ENCODE results near the gene CCL4L2.
"Not testable (repeated sequence)": the region's sequence is repeated elsewhere in the genome, so short reads cannot be mapped to it uniquely, and the experiment has no call there.

CCL4L2 gene

DNA sequence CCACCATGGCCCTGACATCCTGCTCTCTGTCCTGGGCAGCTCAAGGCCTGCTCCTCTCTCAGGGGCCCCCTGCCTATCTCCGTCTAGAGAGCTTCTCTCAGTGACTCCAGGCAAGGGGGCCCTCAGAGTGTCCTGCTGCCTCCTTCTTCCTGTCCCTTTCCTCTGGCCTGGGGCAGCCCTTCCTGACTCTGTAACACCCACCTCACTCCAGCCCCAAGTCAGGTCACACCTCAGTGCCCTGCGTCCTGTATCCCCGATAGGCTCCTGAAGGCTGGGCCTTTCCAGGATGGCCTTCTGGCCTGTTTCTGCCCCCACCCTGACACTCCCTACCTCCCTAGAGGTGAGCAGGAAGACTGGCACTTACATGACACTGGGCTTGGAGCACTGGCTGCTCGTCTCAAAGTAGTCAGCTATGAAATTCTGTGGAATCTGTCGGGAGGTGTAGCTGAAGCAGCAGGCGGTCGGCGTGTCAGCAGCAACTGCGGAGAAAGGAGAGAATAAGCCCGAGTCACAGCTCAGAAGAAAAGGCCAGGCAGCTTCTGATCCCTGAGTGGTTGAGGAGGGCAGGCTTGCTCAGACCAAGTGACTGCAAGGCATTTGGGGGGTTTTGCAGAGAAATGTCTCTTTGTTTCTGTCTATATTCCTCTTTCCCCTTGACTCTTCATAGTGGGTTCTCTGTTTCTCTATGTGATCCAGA, 15.3 kb upstream of the CCL4L2 start:
- DNase-seq, result no peak

DNA sequence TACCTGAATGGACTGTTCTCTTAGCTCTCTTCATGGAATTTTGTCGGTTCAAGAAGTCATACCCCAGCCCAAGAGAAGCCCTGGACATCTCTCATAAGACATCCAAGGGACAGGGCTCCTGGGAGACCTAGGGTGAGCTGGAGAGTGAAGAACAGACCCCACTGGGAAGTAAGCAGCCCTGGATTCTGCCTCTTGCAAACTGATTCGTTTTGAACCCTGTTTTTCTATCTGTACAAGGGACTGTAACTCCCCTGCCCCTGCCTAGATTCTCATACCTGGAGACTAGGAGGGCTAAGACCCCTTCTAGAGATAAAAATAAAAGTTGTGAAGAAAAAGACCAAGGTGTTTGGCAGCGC, 14.8 kb upstream of the CCL4L2 start:
- DNase-seq, result no peak

DNA sequence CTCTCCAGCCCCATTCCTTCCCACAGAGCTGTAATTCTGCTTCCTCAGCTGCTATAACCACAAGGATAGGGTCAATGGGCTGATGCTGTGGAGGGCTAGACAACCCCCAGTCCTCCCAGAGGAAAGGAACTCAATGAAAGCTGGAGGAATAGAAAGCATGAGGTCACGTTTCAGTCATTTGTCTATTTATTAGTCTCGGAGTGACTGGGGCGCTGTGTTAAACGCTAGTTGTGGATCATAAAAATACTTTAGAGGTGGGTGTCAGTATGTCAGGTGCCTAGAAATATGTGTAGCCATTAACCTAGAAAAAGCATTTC, 13.5 kb upstream of the CCL4L2 start:
- DNase-seq, result no peak

DNA sequence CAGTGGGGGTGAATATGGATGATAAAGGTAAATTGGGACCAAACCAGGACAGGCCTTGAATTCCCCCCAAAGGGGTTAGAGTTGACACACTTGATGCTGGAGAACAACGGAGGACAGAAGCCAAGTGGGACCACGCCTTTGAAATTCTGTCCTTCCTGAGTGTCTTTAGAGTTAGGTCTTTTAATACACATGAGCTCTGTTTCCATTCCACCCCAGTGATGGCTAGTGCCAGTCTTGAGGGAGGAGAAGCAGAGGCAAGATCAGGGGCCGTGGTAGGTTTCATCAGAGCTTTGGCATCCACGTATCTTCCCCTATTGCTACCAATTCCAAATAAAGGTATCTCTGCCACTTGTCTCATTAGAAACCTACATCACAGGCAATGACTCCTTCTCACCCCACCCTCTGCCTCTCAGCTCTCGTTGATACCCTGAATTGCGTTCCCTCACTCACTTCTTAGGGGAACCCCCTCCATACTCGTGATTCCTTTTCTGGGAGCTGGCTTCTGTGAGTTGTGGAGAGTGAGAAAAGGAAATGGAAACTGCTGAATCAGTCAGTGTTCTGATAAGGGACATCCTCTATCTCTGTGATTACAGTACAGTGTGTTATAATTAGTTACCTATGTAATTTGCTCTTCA, 11.9 kb upstream of the CCL4L2 start:
- DNase-seq, result no peak

DNA sequence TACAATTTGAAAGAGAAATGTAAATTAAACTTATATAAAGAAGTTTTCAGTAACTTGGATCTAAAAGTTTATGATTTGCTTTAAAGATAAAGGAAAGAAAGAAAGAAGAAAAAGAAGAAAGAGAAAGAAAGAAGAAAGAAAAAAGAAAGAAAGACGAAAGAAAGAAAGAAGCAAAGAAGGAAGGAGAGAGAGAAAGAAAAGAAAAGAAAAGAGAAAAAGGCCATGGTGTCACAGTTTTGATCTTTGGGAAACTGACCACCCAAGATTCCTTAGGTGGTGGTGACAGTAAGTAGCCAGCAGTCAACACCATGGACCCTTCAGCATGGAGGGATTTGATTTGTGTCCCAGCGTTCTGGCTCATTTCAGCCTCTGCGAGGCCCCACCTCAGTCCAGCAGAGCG, 9.8 kb upstream of the CCL4L2 start:
- DNase-seq, result not testable (repeated sequence)

DNA sequence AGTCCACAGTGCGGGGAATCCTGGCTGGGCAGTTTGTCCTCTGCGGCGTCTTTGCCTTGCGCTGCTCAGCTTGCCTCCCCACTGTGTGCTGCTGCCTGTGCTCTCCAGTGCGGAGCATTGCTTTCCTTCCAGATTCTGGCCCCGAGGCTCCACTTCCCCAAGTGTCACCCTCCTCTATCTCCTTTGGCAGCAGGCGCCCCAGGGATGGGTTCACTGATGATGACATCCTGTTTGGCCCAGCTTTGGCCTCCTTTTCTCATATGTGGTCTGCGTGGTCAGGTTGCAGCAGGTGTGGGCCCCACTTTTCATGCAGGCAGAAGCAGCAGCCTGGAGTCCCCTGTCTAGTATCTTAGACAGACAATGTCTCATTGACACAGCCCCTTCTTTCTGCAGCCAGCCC, 9.4 kb upstream of the CCL4L2 start:
- DNase-seq, result not testable (repeated sequence)

DNA sequence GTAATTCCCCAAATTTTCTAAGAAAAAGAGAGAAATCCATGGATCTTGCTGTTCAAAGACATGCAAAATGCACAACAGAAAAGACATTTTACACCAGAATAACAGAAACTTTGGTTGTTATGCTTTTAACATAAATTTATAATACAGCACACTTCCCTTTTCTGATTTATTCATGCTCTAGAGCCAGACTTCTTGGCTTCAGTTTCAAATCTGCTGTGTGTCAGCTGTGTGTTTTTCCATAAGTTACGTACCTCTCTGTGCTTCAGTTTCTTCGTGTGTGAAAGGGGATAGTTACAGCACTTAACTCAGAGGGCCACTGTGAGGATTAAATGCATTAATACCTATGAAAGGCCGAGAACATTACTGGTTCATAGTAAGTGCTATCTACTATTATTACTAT, 7.5 kb upstream of the CCL4L2 start:
- DNase-seq, result no peak

DNA sequence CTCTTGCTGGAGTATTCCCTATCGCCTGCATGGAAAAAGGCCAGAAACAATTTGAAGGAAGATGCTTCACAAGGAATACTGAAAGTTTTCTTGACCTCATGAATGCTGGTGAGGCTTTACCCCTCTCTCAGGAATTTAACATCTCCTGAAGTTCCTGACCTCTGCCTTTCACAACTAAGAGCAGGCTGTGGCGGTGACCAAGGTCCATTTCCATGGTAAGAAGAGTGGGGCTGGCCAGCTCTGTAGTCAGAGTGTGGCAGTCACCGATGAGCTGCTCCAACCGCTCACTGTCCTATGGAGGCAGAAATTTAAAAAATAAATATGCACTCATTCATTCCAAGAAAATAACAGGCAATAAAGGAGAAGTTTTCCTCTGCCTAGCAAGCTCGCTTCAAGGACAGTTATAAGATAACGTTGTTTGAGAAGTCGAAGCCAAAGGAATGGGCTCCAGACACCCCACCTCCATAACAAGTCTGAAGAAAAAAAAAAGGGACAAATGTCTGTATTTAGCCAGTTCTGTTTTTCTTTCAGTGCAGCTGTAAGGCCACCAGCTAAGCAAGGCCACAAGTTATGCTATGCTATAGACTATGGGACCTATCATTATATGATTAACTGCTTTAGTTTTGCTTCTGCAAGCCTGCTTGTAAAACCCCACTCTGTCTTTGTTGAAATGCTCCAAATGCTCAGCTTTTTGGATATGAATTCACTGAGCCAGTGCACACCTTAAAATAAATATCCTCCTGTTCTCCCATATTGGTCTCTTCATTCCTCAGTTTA, 6.0 kb upstream of the CCL4L2 start:
- no peak for DNase-seq

DNA sequence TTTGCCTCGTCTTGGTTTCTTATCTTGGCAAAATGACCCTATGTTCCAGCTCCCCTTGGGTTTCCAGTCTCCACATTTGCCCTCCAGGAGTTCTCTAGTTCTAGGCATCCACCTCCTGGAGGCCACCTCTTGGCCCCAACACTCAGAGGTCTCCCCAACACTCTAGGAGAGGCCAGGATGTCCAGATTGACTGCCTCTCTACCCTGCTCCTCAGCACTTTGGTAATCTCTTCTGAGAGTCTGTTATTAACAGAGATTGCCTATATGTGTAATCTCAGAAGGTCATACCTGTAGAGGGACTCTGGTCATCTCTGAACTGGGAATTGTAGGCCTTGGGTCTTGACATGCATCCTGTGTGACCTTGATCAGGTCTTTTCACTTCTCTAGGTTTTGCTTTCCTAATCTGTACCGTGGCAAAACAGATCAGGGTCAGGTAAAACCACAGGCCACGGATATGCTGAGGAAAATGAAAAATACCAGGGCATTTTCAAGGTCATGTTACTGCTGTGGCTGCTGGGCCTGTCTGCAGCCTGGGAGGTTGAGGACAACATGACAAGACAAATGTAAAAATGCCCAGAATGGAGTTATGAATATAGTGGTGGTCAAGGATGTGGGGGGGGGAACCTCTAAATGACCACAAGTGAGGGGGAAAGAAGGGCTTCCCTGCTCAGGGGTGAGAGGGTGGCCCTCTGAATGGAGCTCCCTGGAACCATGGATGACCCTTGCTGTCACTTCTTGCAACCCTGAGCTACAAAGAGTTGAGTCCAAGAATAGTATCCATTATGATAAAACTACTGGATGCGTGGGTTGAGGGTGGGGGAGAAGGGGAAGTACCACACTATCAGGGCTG, 5.0 kb upstream of the CCL4L2 start:
- DNase-seq, result no peak

DNA sequence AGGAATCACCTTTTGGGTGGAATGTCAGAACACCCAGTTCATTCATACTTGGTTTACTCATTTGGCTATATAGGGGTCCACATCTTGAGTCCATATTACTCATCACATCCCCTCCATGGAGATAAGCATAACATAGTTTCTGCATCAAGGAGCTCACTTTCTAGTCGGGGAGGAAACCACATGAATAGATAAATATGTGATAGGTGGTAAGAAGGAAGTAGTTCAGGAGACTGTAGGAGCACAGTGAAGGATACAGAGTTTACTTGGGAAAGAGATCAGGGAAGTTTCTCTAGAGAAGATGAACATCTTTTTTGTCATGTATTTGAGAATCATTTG, 4.4 kb upstream of the CCL4L2 start:
- DNase-seq, result not testable (repeated sequence)

DNA sequence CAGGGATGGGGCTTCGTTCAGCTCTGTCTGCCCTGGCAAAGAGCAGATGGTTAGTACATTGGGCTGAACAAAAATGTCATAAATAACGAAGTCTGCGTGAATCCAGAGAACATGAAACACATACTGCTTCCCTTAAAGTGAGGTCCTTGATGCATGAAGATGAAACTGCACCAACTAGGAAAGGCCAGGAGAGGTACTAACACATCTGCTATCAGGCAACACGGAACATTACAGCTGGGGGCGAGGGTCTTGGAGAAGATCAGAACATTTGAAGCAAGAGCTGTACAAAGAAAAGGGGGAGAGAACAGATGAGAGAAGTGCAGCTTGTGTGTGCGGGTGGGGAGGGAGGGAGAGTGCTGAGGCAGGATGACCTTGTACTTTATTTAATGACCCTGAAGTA, 3.5 kb upstream of the CCL4L2 start:
- not testable (repeated sequence) for DNase-seq

DNA sequence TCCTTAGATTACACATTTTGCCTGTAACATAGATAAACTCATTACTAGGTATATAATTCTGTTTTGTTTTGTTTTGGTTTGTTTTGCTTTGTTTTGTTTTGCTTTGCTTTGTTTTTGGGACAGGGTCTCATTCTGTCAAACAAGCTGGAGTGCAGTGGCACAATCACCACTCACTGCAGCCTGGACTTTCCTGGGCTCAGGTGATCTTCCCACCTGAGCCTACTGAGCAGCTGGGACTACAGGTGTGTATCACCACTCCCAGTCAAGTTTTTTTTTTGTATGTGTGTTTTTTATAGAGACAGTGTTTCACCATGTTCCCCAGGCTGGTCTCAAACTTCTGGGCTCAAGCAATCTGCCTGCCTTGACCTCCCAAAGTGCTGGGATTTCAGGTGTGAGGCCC, 1.3 kb upstream of the CCL4L2 start:
- DNase-seq, result no peak

DNA sequence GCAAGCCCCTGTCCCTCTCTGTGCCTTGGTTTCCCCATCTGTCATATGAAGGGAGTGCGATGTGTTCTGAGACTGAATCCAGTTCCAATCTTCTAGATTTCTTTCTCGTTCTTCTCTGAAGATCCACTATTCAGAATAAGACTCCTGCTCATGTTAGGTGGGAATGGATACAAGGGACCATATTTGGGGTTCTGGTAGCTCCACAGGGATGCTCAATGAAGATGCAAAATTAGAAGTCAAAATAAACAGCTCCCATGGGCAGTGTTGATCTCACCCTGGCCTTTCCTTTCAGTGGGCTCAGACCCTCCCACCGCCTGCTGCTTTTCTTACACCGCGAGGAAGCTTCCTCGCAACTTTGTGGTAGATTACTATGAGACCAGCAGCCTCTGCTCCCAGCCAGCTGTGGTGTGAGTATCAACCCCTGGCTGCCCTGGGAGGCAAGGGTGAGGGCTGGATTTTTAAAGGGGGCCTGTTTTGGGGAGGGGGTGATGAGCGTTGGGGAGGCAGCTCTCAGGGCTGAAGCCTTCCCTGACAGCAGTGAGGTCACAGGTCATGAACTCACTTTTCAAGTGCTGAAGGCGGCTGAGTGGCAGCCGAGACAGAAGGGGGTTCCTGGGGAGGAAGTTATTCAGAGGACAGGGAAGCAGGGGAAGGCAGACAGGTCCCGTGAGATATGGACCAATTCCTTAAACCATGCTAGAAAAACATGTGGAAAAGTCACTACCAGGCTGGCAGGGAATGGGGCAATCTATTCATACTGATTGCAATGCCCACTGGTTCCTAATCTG, 815 bp downstream of the CCL4L2 start:
- DNase-seq, result not testable (repeated sequence)

DNA sequence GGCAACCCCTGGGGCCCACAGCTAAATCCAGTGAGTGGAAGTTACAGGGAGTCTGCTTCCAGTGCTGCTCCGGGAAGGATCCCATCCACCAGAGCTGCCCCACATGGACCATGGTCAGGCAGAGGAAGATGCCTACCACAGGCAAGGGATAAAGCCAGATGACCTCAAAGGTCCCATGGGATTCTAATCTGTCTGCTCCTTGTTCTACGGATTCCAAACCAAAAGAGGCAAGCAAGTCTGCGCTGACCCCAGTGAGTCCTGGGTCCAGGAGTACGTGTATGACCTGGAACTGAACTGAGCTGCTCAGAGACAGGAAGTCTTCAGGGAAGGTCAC, 1.4 kb downstream of the CCL4L2 start:
- no peak for DNase-seq

DNA sequence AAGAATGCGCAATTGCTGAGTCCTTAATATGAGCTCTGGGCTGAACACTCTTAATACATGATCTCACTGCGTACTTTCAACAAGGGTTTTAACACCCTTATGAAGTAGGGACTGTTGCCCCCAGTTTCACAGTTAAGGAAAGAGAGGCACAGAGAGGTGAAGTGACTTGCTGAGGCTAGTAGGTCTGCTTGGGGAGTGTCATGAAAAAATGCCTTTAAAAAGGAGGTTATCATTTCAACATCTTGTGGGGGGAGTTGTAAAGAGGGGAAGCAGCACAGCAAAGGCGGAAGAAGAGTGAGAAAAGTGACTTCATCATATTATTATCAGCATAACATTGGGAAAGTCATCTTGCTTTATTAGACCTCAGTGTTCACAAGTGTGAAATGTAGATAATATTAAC, 2.1 kb downstream of the CCL4L2 start:
- DNase-seq, result no peak

DNA sequence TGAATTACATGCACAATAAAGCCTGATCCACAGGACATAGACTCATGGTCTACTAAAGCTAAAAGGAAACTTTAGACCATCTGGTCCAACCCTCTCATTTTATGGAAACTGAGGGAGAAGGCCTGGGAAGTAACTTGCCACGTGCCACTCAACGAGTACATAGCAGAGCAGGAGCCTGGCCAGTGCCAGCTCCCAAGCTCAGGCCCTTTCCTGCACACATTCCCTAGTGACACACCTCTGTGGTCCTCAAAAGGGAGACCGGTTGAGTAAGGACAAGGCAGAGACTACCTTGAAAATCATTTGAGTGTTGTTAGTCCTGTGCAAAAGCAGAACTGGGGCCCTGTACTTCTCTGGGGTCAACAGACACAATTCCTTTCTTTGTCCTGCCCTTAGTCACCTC, 2.8 kb downstream of the CCL4L2 start:
- no peak for DNase-seq

DNA sequence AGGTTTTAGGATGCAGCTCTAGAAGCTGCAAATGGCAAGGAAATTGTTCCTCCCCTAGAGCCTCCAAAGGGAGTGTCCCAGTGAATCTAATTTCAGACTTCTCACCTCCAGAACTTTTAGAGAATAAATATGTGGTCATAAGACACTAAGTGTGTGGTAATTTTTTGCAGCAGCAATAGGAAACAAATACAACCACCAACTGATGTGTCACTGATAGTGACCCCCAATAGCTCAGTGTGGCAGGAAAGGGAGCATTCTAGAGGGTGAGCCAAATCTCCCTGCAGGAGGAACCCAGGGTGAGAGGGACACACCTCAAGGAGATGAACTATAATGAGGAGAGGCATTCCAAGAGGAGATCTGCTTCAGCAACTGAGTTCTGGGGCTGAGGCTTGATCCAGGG, 4.1 kb downstream of the CCL4L2 start:
- DNase-seq, result no peak

DNA sequence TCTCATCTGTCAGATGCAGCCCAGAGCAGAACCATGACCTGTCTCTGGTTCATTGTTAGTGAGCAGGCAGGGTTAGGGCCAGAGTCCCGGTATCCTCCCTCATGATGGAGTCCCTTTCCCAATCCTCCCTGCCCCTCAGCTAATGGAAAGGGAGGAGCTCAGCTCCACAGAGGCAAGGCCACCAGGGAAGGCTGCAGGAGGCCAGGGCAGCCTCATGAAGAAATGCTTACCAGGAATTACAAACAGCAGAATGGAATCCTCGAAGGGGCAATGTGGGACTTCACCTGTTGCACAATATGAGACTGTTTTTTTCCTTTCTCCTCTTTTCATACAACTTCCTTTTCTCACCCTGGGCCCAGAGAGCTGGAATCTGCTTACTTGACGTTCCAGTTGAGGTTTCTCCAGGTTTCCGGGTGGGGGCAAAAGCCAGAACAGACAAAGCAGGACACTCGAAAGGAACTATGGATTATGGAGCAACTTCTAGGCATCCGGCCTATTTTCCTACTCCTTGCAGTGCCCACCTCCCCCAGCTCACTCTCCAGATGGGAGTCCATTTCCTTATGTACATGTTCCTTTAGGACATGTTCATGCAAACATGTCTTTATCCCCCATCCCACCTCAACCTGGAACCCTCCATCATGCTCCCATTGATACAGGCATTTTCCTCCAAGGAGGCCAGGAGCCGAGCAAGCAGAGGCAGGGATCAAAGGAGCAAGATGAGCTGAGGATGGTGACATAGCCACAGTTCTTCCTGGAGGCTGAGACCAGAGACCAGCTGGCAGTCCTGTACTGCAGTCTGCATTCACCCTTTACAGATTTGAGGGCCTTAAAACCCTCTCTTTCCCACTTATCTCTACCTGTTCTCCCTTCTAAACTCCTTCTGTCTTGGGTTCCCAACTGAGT, 4.8 kb downstream of the CCL4L2 start:
- not testable (repeated sequence) for DNase-seq

DNA sequence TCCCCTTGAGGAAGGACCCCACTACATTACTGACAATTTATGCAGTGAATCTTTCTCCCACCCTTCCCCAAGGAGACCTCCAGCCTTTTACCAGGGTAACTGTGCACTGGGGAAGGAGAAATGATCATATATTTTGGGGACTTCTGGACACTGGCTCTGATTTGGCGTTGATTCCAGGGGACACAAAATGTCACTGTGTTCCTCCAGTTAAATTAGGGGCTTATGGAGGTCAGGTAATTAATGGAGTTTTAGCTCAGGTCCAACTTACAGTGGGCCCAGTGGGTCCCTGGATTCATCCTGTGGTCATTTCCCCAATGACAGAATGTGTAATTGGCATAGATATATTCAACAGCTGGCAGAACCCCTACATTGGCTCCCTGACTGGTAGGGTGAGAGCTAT, 8.7 kb downstream of the CCL4L2 start:
- not testable (repeated sequence) for DNase-seq

DNA sequence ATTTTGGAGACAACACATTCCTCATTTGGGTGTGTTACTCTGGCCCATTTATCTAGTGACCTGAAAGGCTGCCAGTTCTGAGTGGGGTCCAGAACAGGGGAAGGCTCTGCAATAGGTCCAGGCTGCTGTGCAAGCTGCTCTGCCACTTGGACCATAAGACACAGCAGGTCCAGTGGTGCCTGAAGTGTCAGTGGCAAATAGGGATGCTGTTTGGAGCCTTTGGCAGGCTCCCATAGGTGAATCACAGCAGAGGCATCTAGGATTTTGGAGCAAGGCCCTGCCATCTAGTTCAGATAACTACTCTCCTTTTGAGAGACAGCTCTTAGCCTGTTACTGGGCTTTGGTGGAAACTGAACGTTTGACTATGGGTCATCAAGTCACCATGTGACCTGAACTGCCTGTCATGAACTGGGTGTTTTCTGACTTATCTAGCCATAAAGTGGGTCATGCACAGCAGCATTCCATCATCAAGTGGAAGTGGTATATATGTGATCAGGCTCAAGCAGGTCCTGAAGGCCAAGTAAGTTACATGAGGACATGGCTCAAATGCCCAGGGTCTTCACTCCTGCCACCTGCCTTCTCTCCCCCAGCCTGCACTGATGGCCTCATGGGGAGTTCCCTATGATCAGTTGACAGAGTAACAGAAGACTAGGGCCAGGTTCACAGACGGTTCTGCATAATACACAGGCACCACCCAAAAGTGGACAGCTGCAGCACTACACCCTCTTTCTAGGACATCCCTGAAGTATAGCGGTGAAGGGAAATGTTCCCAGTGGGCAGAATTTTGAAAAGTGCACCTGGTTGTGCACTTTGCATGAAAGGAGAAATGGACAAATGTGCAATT, 10.1 kb downstream of the CCL4L2 start:
- DNase-seq, result not testable (repeated sequence)

All from activated gamma-delta T cell (primary cell).